GM12878 (cell line): ENCODE results near the gene SYN1. TPM values are rescaled to one million over a fixed set of nuclear protein-coding genes. Genes with fewer than 3 reads are reported as not detected.

Experiments used
- ATAC-seq: fragments of 200-7000 bp; cut with Tn5 transposase; 3 replicates; pipeline ENCODE4 v1.9.1; 2020; ENCODE audit warnings: mild to moderate bottlenecking, moderate library complexity
- BruUV-seq: library from RNA; stranded (reverse); fragments of 400-500 nt; replicated peaks from 2 replicates; lab custom pipeline; 2021; lab: Mats Ljungman, UMichigan
- CTCF ChIA-PET: fragments of 300-600 bp; sonication (Branson Sonifier 250); formaldehyde crosslinking; extraction: SDS; loops from one replicate; lab custom pipeline; 2021; ENCODE audit warnings: inconsistent platforms; lab: Yijun Ruan, JAX
- POLR2A ChIA-PET: fragments of 350-600 bp; formaldehyde crosslinking; extraction: SDS; loops from one replicate; lab custom pipeline; 2021; ENCODE audit warnings: inconsistent platforms; lab: Charles Lee
- RAD21 ChIA-PET: fragments of 300-600 bp; sonication (Branson Sonifier 250); formaldehyde crosslinking; loops from one replicate; lab custom pipeline; 2023; ENCODE audit warnings: antibody characterized with exemption; ENCODE audit not compliant: unreplicated experiment; lab: Charles Lee
- SMC1A ChIA-PET: fragments of 300-600 bp; sonication (Branson Sonifier 250); formaldehyde crosslinking; loops from one replicate; lab custom pipeline; 2023; ENCODE audit not compliant: unreplicated experiment, uncharacterized antibody; lab: Charles Lee
- DNase-seq: peaks from one replicate; pipeline ENCODE4 v3.0.0-alpha.2; 2011; ENCODE audit warnings: low read depth, low spot score
- FAIRE-seq: peaks from 3 replicates; lab custom pipeline; 2011; peaks lifted over from hg19 to GRCh38; lab: Jason Lieb, UNC
- H2AFZ ChIP-seq: 2 replicates; pipeline ENCODE4 v1.6.0; 2011; ENCODE audit warnings: low read depth, low read length, control low read depth; ENCODE audit not compliant: control insufficient read depth
- H3K27ac ChIP-seq: 2 replicates; pipeline ENCODE4 v1.5.1; 2011; ENCODE audit warnings: control low read depth; ENCODE audit not compliant: control insufficient read depth, insufficient read depth
- H3K27me3 ChIP-seq, 2 experiments: replicated peaks in 1 of 2; 2 replicates each; pipeline versions ENCODE4 v1.6.0 to v1.6.1; 2011; ENCODE audit warnings: low read length in 1 of 2; ENCODE audit not compliant: control insufficient read depth in 2 of 2, insufficient read depth in 2 of 2
- H3K36me3 ChIP-seq, 2 experiments: 2 replicates each; pipeline ENCODE4 v1.5.1; 2011; ENCODE audit warnings: low read length in 1 of 2; ENCODE audit not compliant: control insufficient read depth in 2 of 2, insufficient read depth in 2 of 2
- H3K4me1 ChIP-seq: 2 replicates; pipeline ENCODE4 v1.6.1; 2011; ENCODE audit warnings: mild to moderate bottlenecking, low read length, moderate library complexity, mixed read lengths; ENCODE audit not compliant: control insufficient read depth, insufficient read depth
- H3K4me2 ChIP-seq: 2 replicates; pipeline ENCODE4 v1.6.0; 2011; ENCODE audit warnings: control low read depth; ENCODE audit not compliant: control insufficient read depth, insufficient read depth
- H3K4me3 ChIP-seq: fragments of 200-600 bp; sonication (generic); 2 replicates; pipeline ENCODE4 v1.5.1; 2016
- H3K79me2 ChIP-seq: 2 replicates; pipeline ENCODE4 v1.6.0; 2011; ENCODE audit warnings: low read length; ENCODE audit not compliant: control insufficient read depth, insufficient read depth
- H3K9ac ChIP-seq: 2 replicates; pipeline ENCODE4 v1.8.0; 2011; ENCODE audit warnings: low read length, control low read depth, mixed read lengths; ENCODE audit not compliant: control insufficient read depth, insufficient read depth
- H3K9me3 ChIP-seq: replicated peaks from 3 replicates; pipeline ENCODE4 v1.5.1; 2011; ENCODE audit warnings: mild to moderate bottlenecking, low read length; ENCODE audit not compliant: control insufficient read depth, insufficient read depth
- H4K20me1 ChIP-seq: 2 replicates; pipeline ENCODE4 v1.6.0; 2011; ENCODE audit not compliant: control insufficient read depth, insufficient read depth
- CBFB ChIP-seq: IDR thresholded peaks from 2 replicates; pipeline ENCODE4 v1.6.1; 2016; ENCODE audit warnings: antibody characterized with exemption, low read depth
- FOXM1 ChIP-seq: IDR thresholded peaks from 2 replicates; pipeline ENCODE4 v1.6.1; 2012; ENCODE audit warnings: low read depth, mild to moderate bottlenecking, inconsistent platforms, low read length, moderate library complexity
- GATAD2B ChIP-seq: fragments of 450-650 bp; conservative IDR thresholded peaks from 2 replicates; pipeline ENCODE4 v1.6.1; 2017; ENCODE audit warnings: low read depth, mild to moderate bottlenecking, moderate library complexity
- HDAC6 ChIP-seq: fragments of 200-600 bp; sonication (generic); IDR thresholded peaks from one replicate; pipeline ENCODE4 v1.8.0; 2017; ENCODE audit warnings: antibody characterized with exemption; ENCODE audit not compliant: unreplicated experiment
- MTA3 ChIP-seq: IDR thresholded peaks from 2 replicates; pipeline ENCODE4 v1.6.1; 2012; ENCODE audit warnings: low read length, inconsistent platforms, borderline replicate concordance
- SREBF1 ChIP-seq: IDR thresholded peaks from 2 replicates; pipeline ENCODE4 v1.6.1; 2012; ENCODE audit warnings: mild to moderate bottlenecking, low read length
- WRNIP1 ChIP-seq: IDR thresholded peaks from 2 replicates; pipeline ENCODE4 v1.6.1; 2011; ENCODE audit warnings: low read depth, low read length, improper control_type of control experiment, borderline replicate concordance
- WGBS: methylation state at CpG from one replicate; pipeline ENCODE4 v1.1.6; 2016; ENCODE audit warnings: low lambda C conversion rate; ENCODE audit not compliant: insufficient replicate concordance, insufficient coverage; ENCODE audit errors: missing lambda C conversion rate; 5-methylcytosine and 5-hydroxymethylcytosine counted together
- in situ Hi-C: fragments of 300-500 bp; cut with MboI; formaldehyde crosslinking; loops from 9 replicates; pipeline ENCODE4 v1.14.3; 2018; ENCODE audit warnings: mixed read lengths
- intact Hi-C: fragments of 100-400 bp; cut with micrococcal nuclease; formaldehyde crosslinking; loops from one replicate; pipeline ENCODE4 v1.14.2; 2022; ENCODE audit not compliant: unreplicated experiment
- polyA plus RNA-seq, 11 experiments: library from polyadenylated mRNA; depleted of rRNA in 4 of 11; unstranded in 6 of 11; stranded (reverse) in 5 of 11; fragments of >200 nt; fragmentation: Nextera tagmentation in 4 of 11; fragmentation: Illumina TruSeq in 1 of 11; extraction: Ambion mirVana in 4 of 11; extraction: Trizol in 1 of 11; gene quantifications; 1 replicate in 1 of 11; 2 replicates in 10 of 11; pipeline versions ENCODE4 v1.2.1 to v1.2.3, GENCODE V29; 2011 to 2016; ENCODE audit warnings: inconsistent platforms in 2 of 11, missing spikeins in 2 of 11, low read depth in 1 of 11
- total RNA-seq, 4 experiments: library from RNA; depleted of rRNA in 3 of 4; stranded (reverse); fragments of >200 nt in 3 of 4; fragmentation: Illumina TruSeq in 1 of 4; extraction: Trizol in 1 of 4; gene quantifications; 2 replicates each; pipeline versions ENCODE4 v1.2.1 to v1.2.3, GENCODE V29; 2013 to 2021
- TF ChIP-seq, protein P1 (sequence below): fragments of 450-650 bp; IDR thresholded peaks from 2 replicates; pipeline ENCODE4 v1.6.1; 2017; ENCODE audit warnings: low read depth, mild to moderate bottlenecking, moderate library complexity
- TF ChIP-seq, protein P2 (sequence below): fragments of 450-650 bp; IDR thresholded peaks from 2 replicates; pipeline ENCODE4 v1.6.1; 2017; ENCODE audit warnings: mild to moderate bottlenecking, moderate library complexity
- TF ChIP-seq, protein P3 (sequence below): IDR thresholded peaks from 2 replicates; pipeline ENCODE4 v1.6.1; 2011; ENCODE audit warnings: low read depth, mild to moderate bottlenecking, low read length, moderate library complexity, borderline replicate concordance; ENCODE audit errors: extremely low read depth

Gene SYN1
- total and polyA plus RNA-seq, 10 of the 15 experiments (the other 5 are each of a cell fraction or from before 2014, with no cell fraction given), result 0.09 to 0.57 (median 0.16) TPM; not detected in 3

DNA sequence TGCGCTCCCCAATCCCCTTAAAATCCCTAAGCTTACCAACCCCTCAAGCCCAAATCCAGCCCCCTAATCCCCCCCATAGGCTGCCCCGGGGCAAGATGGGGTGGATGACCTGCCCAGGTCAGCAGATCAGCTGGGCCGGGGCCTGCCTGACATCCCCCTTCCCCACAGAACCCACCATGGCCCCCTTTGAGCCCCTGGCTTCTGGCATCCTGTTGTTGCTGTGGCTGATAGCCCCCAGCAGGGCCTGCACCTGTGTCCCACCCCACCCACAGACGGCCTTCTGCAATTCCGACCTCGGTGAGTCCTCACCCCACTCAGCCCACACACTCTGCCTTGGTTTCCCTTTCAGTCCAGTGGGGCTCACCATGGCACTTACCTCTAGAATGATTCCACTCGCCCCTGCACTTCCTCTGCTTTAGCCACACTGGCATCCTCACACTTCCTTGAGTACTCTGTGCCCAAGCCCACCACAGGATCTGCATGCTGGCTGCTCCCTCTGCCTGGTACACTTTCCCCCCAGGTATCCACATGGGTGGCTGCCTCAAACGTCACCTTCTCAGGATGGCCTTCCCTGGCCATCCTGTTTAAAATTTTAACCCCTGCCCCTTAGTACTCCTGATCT, 36.3 kb downstream of the SYN1 start:
- in situ Hi-C loops, result no loop called here
- DNase-seq (no peak), FAIRE-seq (no peak), ATAC-seq (no peak)
- Histone ChIP-seq H4K20me1 (no peaks in the 10 kb centered on the region), H3K4me2 (peak overlapping the region; percentile 79), H3K36me3 (no peaks in the 10 kb centered on the region), H3K27ac (peak overlapping the region; percentile 10; the same call in 1 of the 2 replicates), H3K79me2 (no peaks in the 10 kb centered on the region; the same call in 1 of the 2 replicates), H2AFZ (no peak overlapping the region), H3K4me1 (peaks cover 8% of the 10 kb centered on the region), H3K9me3 (no peaks in the 10 kb centered on the region), H3K4me3 (peak overlapping the region; percentile 61), H3K27me3 (no peaks in the 10 kb centered on the region), H3K9ac (peak overlapping the region; percentile 20; the same call in 1 of the 2 replicates)
- POLR2A ChIA-PET, result interaction anchor here (0.6 kb wide), 1 partner anchor 44 kb away, joined by 3 read pairs; no protein-coding TSS in a partner anchor
- intact Hi-C loops, result loop anchor here (5.0 kb wide), 1 partner anchor 44 kb away; the partner anchor contains the start of gene CFP
- BruUV-seq, result no TSS peak
- RAD21 ChIA-PET, result no interaction called here
- WGBS, result 40% methylated on average over 8 of the region's 8 CpGs
- SMC1A ChIA-PET, result interaction anchor here (1.4 to 1.6 kb wide), 2 partner anchors 46 to 58 kb away, joined by 7 read pairs; no protein-coding TSS in a partner anchor
- CTCF ChIA-PET, result interaction anchor here (0.9 kb wide), 1 partner anchor 20 kb away, joined by 3 read pairs; no protein-coding TSS in a partner anchor
- TF ChIP-seq GATAD2B, result no peak
- TF ChIP-seq SREBF1, result no peak
- TF ChIP-seq, protein P1, sequence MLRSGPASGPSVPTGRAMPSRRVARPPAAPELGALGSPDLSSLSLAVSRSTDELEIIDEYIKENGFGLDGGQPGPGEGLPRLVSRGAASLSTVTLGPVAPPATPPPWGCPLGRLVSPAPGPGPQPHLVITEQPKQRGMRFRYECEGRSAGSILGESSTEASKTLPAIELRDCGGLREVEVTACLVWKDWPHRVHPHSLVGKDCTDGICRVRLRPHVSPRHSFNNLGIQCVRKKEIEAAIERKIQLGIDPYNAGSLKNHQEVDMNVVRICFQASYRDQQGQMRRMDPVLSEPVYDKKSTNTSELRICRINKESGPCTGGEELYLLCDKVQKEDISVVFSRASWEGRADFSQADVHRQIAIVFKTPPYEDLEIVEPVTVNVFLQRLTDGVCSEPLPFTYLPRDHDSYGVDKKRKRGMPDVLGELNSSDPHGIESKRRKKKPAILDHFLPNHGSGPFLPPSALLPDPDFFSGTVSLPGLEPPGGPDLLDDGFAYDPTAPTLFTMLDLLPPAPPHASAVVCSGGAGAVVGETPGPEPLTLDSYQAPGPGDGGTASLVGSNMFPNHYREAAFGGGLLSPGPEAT, result no peak
- no peak for TF ChIP-seq MTA3
- no peak for TF ChIP-seq FOXM1
- TF ChIP-seq, protein P2, sequence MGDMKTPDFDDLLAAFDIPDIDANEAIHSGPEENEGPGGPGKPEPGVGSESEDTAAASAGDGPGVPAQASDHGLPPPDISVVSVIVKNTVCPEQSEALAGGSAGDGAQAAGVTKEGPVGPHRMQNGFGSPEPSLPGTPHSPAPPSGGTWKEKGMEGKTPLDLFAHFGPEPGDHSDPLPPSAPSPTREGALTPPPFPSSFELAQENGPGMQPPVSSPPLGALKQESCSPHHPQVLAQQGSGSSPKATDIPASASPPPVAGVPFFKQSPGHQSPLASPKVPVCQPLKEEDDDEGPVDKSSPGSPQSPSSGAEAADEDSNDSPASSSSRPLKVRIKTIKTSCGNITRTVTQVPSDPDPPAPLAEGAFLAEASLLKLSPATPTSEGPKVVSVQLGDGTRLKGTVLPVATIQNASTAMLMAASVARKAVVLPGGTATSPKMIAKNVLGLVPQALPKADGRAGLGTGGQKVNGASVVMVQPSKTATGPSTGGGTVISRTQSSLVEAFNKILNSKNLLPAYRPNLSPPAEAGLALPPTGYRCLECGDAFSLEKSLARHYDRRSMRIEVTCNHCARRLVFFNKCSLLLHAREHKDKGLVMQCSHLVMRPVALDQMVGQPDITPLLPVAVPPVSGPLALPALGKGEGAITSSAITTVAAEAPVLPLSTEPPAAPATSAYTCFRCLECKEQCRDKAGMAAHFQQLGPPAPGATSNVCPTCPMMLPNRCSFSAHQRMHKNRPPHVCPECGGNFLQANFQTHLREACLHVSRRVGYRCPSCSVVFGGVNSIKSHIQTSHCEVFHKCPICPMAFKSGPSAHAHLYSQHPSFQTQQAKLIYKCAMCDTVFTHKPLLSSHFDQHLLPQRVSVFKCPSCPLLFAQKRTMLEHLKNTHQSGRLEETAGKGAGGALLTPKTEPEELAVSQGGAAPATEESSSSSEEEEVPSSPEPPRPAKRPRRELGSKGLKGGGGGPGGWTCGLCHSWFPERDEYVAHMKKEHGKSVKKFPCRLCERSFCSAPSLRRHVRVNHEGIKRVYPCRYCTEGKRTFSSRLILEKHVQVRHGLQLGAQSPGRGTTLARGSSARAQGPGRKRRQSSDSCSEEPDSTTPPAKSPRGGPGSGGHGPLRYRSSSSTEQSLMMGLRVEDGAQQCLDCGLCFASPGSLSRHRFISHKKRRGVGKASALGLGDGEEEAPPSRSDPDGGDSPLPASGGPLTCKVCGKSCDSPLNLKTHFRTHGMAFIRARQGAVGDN, result no peak
- no peak for TF ChIP-seq CBFB
- TF ChIP-seq HDAC6, result no peak
- no peak for TF ChIP-seq WRNIP1
- TF ChIP-seq, protein P3, sequence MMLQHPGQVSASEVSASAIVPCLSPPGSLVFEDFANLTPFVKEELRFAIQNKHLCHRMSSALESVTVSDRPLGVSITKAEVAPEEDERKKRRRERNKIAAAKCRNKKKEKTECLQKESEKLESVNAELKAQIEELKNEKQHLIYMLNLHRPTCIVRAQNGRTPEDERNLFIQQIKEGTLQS, result no peak
